GM18951 (cell line): Measurements from ENCODE around the gene ZNF532.
"Not testable (repeated sequence)": the region's sequence is repeated elsewhere in the genome, so short reads cannot be mapped to it uniquely, and the experiment has no call there.

Source experiments
- POLR2A ChIP-seq: IDR thresholded peaks from 4 replicates; pipeline ENCODE4 v1.6.1; 2011; ENCODE audit warnings: mild to moderate bottlenecking; ENCODE audit not compliant: insufficient read length, insufficient read depth; ENCODE audit errors: extremely low read depth
- in situ Hi-C: fragments of 300-500 bp; cut with MboI; formaldehyde crosslinking; loops from one replicate; pipeline ENCODE4 v1.12.0; 2022; ENCODE audit warnings: low sequenced_read_pairs, mixed read lengths, inconsistent platforms; ENCODE audit not compliant: unreplicated experiment

The ZNF532 gene

DNA sequence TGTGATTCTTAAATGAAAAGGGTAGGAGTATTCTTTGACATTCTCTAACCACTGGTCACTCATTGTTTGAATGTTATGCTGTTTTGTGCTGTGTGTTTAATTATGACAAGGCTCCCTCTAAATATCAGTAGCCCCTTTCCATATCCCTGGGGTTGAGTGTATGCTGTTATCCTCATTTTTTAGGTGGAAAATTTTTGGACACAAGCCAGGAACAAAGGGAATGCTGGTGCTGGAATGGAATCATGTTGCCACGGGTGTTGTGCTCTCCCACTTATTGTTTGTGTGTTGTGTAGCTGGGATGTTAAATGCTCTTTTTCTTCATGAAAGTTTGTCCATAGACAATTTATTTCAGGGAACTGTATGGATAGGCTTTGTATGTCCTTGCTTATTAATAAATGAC, 43.3 kb downstream of the ZNF532 start:
- no peak for TF ChIP-seq POLR2A
- in situ Hi-C loops = no loop called here

DNA sequence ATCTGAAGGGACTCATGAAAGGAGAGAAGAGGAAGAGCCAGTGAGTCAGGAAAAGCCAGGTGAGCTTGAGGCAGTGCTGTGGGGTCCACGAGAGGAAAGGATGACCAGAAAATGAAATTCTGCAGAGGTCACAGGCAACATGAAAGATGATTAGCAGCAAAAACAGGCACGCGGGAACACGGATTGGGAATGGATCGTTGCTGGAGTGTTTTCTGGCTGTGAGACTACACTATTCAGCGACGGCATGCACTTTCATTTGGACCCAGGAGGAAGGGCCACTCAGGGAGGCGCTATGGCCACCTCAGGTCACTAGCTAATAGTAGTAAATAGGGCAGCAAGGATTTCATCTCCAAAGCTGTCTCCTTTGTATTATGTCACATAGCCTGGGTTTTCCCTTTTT, 44.8 kb downstream of the ZNF532 start:
- in situ Hi-C loops = no loop called here
- TF ChIP-seq POLR2A = no peak

DNA sequence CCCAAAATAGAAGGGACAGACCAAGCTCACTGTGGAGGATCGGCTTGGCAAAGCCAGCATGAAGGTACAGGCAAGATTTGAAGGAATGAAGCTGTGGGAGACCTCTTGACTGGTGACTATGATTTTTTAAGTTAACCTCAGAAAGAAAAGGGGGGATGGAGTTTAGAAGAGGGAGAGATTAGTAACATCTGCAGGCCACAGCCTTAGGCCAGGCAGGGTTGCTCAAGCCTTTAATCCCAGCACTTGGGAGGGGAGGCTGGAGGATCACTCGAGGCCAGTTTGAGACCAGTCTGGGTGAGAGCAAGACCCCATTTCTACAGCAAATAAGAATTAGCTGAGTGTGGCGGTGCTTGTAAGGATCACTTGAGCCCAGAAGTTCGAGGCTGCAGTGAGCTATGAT, 46.6 kb downstream of the ZNF532 start:
- in situ Hi-C loops = no loop called here
- TF ChIP-seq POLR2A = no peak

DNA sequence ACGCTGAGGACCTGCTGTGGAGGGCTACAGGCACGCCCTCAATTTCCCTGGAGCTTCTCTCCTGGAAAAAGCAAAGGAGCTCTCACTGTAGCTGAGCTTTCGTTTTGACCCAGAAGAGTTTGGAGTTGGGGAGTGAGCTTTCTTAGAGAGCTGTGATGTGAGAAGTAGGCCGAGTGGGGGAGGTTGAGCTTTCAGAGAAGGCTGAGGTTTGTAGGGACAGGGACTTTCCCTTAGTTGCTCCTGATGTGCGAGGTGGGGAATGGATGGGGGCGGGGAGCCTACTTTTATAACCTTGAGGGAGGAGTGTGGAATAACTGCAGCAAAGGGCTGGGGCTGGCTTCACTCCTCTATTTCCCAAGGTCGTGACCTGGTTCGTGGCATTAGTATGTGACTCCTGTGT, 47.1 kb downstream of the ZNF532 start:
- in situ Hi-C loops = no loop called here
- TF ChIP-seq POLR2A = no peak

DNA sequence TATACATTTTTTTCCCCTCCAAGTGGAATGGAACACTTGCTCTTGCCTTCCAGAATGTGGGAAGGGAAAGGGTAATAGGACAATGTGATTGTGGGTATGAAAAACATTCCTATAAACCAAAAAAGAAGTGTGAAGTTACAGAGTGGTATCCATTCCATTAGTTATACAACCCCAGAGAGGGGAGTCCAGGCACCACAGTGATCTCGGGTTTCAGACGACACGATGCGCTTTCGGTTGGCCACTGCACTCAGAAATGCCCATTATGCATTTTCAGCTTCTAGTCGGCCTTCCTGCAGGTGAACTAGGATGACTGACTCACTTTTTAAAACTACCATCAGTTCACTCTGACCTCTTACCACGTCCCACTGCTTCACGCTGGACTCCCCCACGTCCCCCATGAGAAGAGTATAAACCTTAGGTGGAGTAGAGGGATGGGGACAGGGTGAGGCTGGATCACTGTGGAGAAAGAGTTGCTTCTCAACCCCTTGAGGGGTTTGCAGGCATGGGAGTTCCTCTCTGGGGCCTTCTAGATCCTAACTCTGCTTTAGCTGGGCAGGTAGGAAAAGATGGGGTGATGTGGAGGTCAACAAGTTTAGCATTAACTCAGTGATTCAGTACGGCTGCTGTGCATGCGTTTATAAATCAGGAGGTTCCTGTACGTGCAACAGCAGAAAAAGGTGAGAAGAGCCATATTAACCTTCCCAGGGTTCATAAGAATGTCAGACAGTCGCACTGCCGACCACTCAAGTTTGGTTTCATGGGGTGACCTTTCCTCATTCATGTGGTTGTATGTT, 50.5 kb downstream of the ZNF532 start:
- in situ Hi-C loops = no loop called here
- TF ChIP-seq POLR2A = no peak

DNA sequence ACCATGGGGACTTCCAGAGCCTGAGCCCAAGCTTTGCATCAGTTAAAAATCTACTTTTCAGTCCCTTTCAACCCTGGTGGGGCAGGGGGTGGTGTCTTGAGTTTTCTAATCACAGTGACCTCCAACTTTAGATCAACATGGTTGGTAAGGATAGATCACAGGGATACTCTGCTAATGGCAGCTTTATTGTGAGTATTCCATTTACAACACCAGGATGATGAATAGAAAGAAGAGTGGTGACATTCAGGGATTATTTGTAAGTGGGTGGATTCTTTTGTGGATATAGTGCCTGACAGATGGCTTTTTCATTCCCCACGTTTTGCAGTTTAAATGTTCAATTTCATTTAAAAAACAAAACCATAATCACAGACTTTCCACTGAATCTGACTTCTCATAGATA, 51.3 kb downstream of the ZNF532 start:
- TF ChIP-seq POLR2A = no peak
- in situ Hi-C loops = no loop called here

DNA sequence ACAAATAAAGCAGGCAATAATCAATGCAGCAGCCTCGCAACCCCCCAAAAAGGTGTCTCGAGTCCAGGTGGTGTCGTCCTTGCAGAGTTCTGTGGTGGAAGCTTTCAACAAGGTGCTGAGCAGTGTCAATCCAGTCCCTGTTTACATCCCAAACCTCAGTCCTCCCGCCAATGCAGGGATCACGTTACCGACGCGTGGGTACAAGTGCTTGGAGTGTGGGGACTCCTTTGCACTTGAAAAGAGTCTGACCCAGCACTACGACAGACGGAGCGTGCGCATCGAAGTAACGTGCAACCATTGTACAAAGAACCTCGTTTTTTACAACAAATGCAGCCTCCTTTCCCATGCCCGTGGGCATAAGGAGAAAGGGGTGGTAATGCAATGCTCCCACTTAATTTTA, 55.3 kb downstream of the ZNF532 start:
- in situ Hi-C loops = not testable (repeated sequence)

DNA sequence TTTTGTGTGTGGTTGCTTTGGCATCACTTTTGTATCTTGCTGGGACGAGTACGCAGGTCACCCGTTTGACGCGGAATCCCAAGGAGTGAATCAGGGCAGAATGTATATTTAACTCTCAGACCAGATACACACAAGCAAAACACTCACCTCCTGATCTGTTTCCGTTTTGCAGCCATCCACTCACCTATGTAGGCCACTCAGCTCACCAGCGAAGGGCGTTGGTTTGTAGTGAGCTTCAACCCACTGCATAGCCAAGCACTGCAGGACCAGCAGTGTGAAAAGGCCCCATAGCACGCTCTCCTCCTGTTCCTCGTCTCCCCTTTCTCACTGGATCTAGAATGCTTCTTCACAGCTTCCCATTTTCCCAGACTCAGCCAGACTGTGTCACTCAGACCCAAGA, 58.3 kb downstream of the ZNF532 start:
- TF ChIP-seq POLR2A = no peak
- in situ Hi-C loops = no loop called here

DNA sequence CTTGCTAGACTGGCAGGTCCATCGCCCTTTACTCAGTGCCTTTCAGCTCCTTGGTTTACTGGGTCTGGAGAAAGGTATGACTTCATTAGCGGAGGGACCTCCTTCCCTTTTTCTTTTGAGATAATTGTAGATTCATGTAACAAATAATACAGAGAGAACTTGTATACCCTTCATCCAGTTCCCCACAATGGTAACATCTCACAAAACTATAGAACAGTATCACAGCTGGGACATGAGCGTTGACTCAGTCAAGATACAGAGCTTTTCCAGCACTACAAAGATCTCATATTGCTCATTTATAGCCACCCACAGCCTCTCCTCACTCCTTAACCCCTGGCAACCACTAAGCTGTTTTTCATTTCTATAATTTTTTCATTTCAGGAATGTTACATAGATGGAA, 59.8 kb downstream of the ZNF532 start:
- in situ Hi-C loops = no loop called here
- TF ChIP-seq POLR2A = no peak

DNA sequence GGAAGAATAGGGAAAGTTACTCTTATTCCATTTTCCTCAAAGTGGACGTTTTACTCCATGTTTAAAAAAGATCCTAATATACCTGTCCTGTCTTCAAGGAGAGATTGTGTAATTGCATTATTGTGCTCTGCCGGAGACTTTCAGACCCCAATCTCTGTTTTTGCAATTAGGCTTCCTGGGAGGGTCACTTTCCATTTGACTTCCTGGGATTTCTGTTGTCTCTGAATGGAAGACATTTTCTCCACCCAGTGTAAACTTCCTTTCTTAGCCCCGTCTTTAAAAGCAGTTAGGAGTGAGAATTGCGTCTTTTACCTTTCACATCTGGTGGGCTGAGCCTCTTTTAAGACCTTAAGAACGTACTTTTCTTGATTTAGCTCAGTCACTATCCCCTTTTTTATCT, 63.0 kb downstream of the ZNF532 start:
- TF ChIP-seq POLR2A = no peak
- in situ Hi-C loops = no loop called here

DNA sequence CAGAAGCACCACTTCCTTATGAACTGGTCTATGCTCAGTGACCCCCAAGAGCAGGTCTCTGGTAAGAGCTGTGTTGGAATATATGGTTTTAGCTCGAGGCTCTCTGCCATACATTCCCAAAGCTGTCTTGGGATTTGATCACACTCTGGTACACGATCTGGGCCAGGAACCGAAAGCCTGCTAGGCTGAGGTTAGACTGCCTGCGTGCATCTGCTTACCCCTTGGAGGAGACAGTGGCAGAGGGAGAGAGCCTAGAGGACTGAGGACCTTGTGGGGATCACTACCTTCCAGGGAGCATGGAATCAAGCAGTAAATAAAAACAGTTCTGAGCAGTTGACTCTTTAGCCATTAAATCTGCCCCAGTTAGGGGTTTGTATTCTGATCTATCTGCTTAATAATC, 63.7 kb downstream of the ZNF532 start:
- no peak for TF ChIP-seq POLR2A
- in situ Hi-C loops = no loop called here

DNA sequence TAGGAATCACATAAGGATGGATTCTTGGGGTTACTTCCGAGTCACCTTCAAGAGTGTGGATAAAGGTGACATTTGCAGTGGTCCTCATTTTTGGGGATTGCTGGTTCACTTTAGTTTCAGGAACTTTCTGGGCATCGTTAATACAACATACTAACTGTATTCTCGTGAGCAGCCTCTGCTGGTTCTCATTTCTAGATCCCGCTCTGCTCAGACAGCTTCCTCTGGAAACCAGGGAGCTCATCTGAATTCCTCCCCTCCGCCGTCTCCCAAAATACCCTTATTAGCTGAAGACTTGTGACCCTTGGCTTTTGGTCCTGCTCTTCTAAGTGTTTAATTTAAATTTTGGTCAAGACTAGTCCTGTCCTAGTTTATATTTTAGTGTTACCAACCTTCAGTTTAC, 64.5 kb downstream of the ZNF532 start:
- in situ Hi-C loops = no loop called here
- TF ChIP-seq POLR2A = no peak

DNA sequence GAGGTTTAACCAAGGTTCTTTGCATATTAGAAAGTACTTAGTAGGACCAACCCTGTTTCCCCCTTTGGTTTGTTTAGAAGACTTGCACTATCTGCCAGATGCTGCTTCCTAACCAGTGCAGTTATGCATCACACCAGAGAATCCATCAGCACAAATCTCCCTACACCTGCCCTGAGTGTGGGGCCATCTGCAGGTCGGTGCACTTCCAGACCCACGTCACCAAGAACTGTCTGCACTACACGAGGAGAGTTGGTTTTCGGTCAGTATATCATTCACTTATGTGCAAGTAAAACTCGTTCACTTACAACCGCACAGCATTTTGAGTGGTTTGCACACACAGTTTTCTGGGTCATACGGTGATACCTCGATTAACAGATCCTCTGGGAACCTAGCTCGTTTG, 69.7 kb downstream of the ZNF532 start:
- in situ Hi-C loops = no loop called here
- no peak for TF ChIP-seq POLR2A

DNA sequence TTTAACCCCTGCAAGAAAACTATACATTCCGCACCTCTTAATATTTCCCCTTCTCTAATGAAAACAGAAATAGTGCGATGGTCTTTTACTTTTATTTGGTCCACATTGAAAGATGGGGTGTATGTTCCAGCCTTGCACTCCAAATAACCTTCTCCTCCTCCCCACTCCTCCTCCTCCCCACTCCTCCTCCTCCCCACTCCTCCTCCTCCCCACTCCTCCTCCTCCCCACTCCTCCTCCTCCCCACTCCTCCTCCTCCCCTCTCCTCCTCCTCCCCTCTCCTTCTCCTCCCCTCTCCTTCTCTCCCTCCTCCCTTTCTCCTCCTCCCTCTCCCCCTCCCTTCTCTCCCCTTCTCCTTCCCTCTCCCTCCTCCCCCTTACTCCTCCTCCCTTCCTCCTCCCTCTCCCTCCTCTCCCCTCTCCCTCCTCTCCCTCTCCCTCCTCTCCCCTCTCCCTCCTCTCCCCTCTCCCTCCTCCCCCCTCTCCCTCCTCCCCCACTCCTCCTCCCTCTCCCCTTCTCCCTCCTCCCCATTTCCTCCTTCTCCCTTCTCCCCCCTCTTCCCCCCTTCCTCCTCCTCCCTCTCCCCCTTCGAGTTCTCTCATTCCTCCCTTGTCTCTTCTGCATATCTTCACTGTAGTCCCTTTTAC, 70.4 kb downstream of the ZNF532 start:
- no peak for TF ChIP-seq POLR2A
- in situ Hi-C loops = no loop called here
